ENCODE data around the gene ARHGEF12.

Gene ARHGEF12

GRCh38 chr11:120511820-120512738 is 175.9 kb downstream of the ARHGEF12 start:
- Histone ChIP-seq H3K27me3 (replicated peaks; ENCODE audit: control insufficient read depth, insufficient read depth, low read length, poor library complexity, severe bottlenecking) (peaks cover 15% of the 10 kb centered on the region), H3K4me1 (ENCODE audit: control insufficient read depth, insufficient read depth, low read length, poor library complexity, severe bottlenecking) (peaks cover 3% of the 10 kb centered on the region), H3K4me3 (ENCODE audit: insufficient read depth, low read depth, low read length, poor library complexity, severe bottlenecking) (no peak overlapping the region), H3K9me3 (ENCODE audit: control insufficient read depth, low read length) (no peaks in the 10 kb centered on the region), H3K27ac (ENCODE audit: insufficient read depth, low read length, poor library complexity, severe bottlenecking) (no peak overlapping the region), H3K36me3 (ENCODE audit: control insufficient read depth, insufficient read depth, low read length) (no peaks in the 10 kb centered on the region)
- no peak for DNase-seq

- Histone ChIP-seq H3K27me3 (replicated peaks; ENCODE audit: control insufficient read depth, insufficient read depth, low read length, poor library complexity, severe bottlenecking) (peaks cover 17% of the 10 kb centered on the region), H3K36me3 (ENCODE audit: control insufficient read depth, insufficient read depth, low read length) (no peaks in the 10 kb centered on the region), H3K9me3 (ENCODE audit: control insufficient read depth, low read length) (no peaks in the 10 kb centered on the region), H3K27ac (ENCODE audit: insufficient read depth, low read length, poor library complexity, severe bottlenecking) (no peak overlapping the region), H3K4me1 (ENCODE audit: control insufficient read depth, insufficient read depth, low read length, poor library complexity, severe bottlenecking) (peaks cover 3% of the 10 kb centered on the region), H3K4me3 (ENCODE audit: insufficient read depth, low read depth, low read length, poor library complexity, severe bottlenecking) (no peak overlapping the region)
- no peak for DNase-seq
These were observed 176.7 kb downstream of the ARHGEF12 start for GRCh38 chr11:120512739-120513435.

- no peaks in the 10 kb centered on the region for H3K9me3 ChIP-seq (ENCODE audit: control insufficient read depth, low read length)
- no peak overlapping the region for H3K4me3 ChIP-seq (ENCODE audit: insufficient read depth, low read depth, low read length, poor library complexity, severe bottlenecking)
- peaks cover 3% of the 10 kb centered on the region for H3K4me1 ChIP-seq (ENCODE audit: control insufficient read depth, insufficient read depth, low read length, poor library complexity, severe bottlenecking)
- no peak for DNase-seq
- no peaks in the 10 kb centered on the region for H3K36me3 ChIP-seq (ENCODE audit: control insufficient read depth, insufficient read depth, low read length)
- H3K27ac ChIP-seq (ENCODE audit: insufficient read depth, low read length, poor library complexity, severe bottlenecking) = no peak overlapping the region
- peaks cover 17% of the 10 kb centered on the region for H3K27me3 ChIP-seq (replicated peaks; ENCODE audit: control insufficient read depth, insufficient read depth, low read length, poor library complexity, severe bottlenecking)
These were observed 177.5 kb downstream of the ARHGEF12 start for GRCh38 chr11:120513436-120514315.

GRCh38 chr11:120514541-120515121 is 178.4 kb downstream of the ARHGEF12 start:
- Histone ChIP-seq H3K27ac (ENCODE audit: insufficient read depth, low read length, poor library complexity, severe bottlenecking) (no peak overlapping the region), H3K9me3 (ENCODE audit: control insufficient read depth, low read length) (no peaks in the 10 kb centered on the region), H3K4me3 (ENCODE audit: insufficient read depth, low read depth, low read length, poor library complexity, severe bottlenecking) (no peak overlapping the region), H3K36me3 (ENCODE audit: control insufficient read depth, insufficient read depth, low read length) (no peaks in the 10 kb centered on the region), H3K27me3 (replicated peaks; ENCODE audit: control insufficient read depth, insufficient read depth, low read length, poor library complexity, severe bottlenecking) (peaks cover 17% of the 10 kb centered on the region), H3K4me1 (ENCODE audit: control insufficient read depth, insufficient read depth, low read length, poor library complexity, severe bottlenecking) (peaks cover 3% of the 10 kb centered on the region)
- DNase-seq = no peak

GRCh38 chr11:120515186-120515723 is 179.0 kb downstream of the ARHGEF12 start:
- Histone ChIP-seq H3K36me3 (ENCODE audit: control insufficient read depth, insufficient read depth, low read length) (no peaks in the 10 kb centered on the region), H3K4me1 (ENCODE audit: control insufficient read depth, insufficient read depth, low read length, poor library complexity, severe bottlenecking) (peaks cover 3% of the 10 kb centered on the region), H3K27me3 (replicated peaks; ENCODE audit: control insufficient read depth, insufficient read depth, low read length, poor library complexity, severe bottlenecking) (peaks cover 17% of the 10 kb centered on the region), H3K9me3 (ENCODE audit: control insufficient read depth, low read length) (no peaks in the 10 kb centered on the region), H3K4me3 (ENCODE audit: insufficient read depth, low read depth, low read length, poor library complexity, severe bottlenecking) (no peak overlapping the region), H3K27ac (ENCODE audit: insufficient read depth, low read length, poor library complexity, severe bottlenecking) (no peak overlapping the region)
- DNase-seq = no peak

GRCh38 chr11:120516461-120517389 is 180.5 kb downstream of the ARHGEF12 start:
- H3K9me3 ChIP-seq (ENCODE audit: control insufficient read depth, low read length) = no peaks in the 10 kb centered on the region
- H3K4me1 ChIP-seq (ENCODE audit: control insufficient read depth, insufficient read depth, low read length, poor library complexity, severe bottlenecking) = peaks cover 3% of the 10 kb centered on the region
- no peak overlapping the region for H3K4me3 ChIP-seq (ENCODE audit: insufficient read depth, low read depth, low read length, poor library complexity, severe bottlenecking)
- H3K27me3 ChIP-seq (replicated peaks; ENCODE audit: control insufficient read depth, insufficient read depth, low read length, poor library complexity, severe bottlenecking) = peaks cover 17% of the 10 kb centered on the region
- DNase-seq = no peak
- no peaks in the 10 kb centered on the region for H3K36me3 ChIP-seq (ENCODE audit: control insufficient read depth, insufficient read depth, low read length)
- no peak overlapping the region for H3K27ac ChIP-seq (ENCODE audit: insufficient read depth, low read length, poor library complexity, severe bottlenecking)

- Histone ChIP-seq H3K27ac (ENCODE audit: insufficient read depth, low read length, poor library complexity, severe bottlenecking) (no peak overlapping the region), H3K4me3 (ENCODE audit: insufficient read depth, low read depth, low read length, poor library complexity, severe bottlenecking) (no peak overlapping the region)
- no peak for DNase-seq
These were observed 181.2 kb downstream of the ARHGEF12 start for GRCh38 chr11:120517390-120517761.

GRCh38 chr11:120517801-120518291 is 181.6 kb downstream of the ARHGEF12 start:
- DNase-seq = no peak
- no peaks in the 10 kb centered on the region for H3K9me3 ChIP-seq (ENCODE audit: control insufficient read depth, low read length)
- H3K4me1 ChIP-seq (ENCODE audit: control insufficient read depth, insufficient read depth, low read length, poor library complexity, severe bottlenecking) = no peaks in the 10 kb centered on the region
- no peaks in the 10 kb centered on the region for H3K36me3 ChIP-seq (ENCODE audit: control insufficient read depth, insufficient read depth, low read length)
- H3K27ac ChIP-seq (ENCODE audit: insufficient read depth, low read length, poor library complexity, severe bottlenecking) = no peak overlapping the region
- no peak overlapping the region for H3K4me3 ChIP-seq (ENCODE audit: insufficient read depth, low read depth, low read length, poor library complexity, severe bottlenecking)
- peaks cover 8% of the 10 kb centered on the region for H3K27me3 ChIP-seq (replicated peaks; ENCODE audit: control insufficient read depth, insufficient read depth, low read length, poor library complexity, severe bottlenecking)

More at GRCh38 chr11:120517390-120517761, 181.2 kb downstream of the ARHGEF12 start:
- Histone ChIP-seq H3K36me3 (ENCODE audit: control insufficient read depth, insufficient read depth, low read length) (no peaks in the 10 kb centered on the region), H3K27me3 (replicated peaks; ENCODE audit: control insufficient read depth, insufficient read depth, low read length, poor library complexity, severe bottlenecking) (peaks cover 13% of the 10 kb centered on the region), H3K9me3 (ENCODE audit: control insufficient read depth, low read length) (no peaks in the 10 kb centered on the region), H3K4me1 (ENCODE audit: control insufficient read depth, insufficient read depth, low read length, poor library complexity, severe bottlenecking) (no peaks in the 10 kb centered on the region)
